A549 (cell line): Measurements from ENCODE around the gene RBM47. TPM values are rescaled to one million over a fixed set of nuclear protein-coding genes. Genes with fewer than 3 reads are reported as not detected.

ENCODE experiments used
- ATAC-seq, 2 experiments: fragments of 200-7000 bp in 1 of 2; fragments of >200 bp in 1 of 2; cut with Nextera tagmentation in 1 of 2; cut with Tn5 transposase in 1 of 2; 3 replicates each; pipeline versions ENCODE4 v1.8.0 to v1.9.1; 2018 to 2020; ENCODE audit warnings: mild to moderate bottlenecking in 1 of 2, moderate library complexity in 1 of 2
- CTCF ChIA-PET: fragments of 300-600 bp; sonication (Branson Sonifier 250); formaldehyde crosslinking; extraction: SDS; loops from one replicate; lab custom pipeline; 2021; ENCODE audit warnings: antibody characterized with exemption, inconsistent platforms; lab: Yijun Ruan, JAX
- POLR2A ChIA-PET: fragments of 350-600 bp; formaldehyde crosslinking; extraction: SDS; loops from one replicate; lab custom pipeline; 2021; ENCODE audit warnings: antibody characterized with exemption, inconsistent platforms; lab: Yijun Ruan, JAX
- DNase-seq, 2 experiments: peaks; one replicate each; pipeline versions ENCODE4 v3.0.0 to v3.0.0-alpha.2; 2011 to 2016; ENCODE audit warnings: low read depth in 1 of 2, low spot score in 1 of 2
- FAIRE-seq: peaks from 2 replicates; lab custom pipeline; 2011; peaks lifted over from hg19 to GRCh38; lab: Jason Lieb, UNC
- H3K27ac ChIP-seq, 2 experiments: fragments of >200 bp; sonication (Bioruptor Twin); formaldehyde crosslinking; 3 replicates each; pipeline ENCODE4 v1.5.1; 2016 to 2017
- H3K4me1 ChIP-seq: fragments of >200 bp; sonication (Bioruptor Twin); formaldehyde crosslinking; 3 replicates; pipeline ENCODE4 v1.6.1; 2016
- H3K4me2 ChIP-seq: fragments of >200 bp; sonication (Bioruptor Twin); formaldehyde crosslinking; 3 replicates; pipeline ENCODE4 v1.6.1; 2016
- H3K4me3 ChIP-seq: fragments of >200 bp; sonication (Bioruptor Twin); formaldehyde crosslinking; 3 replicates; pipeline ENCODE4 v1.5.1; 2016
- H3K9me3 ChIP-seq: fragments of >200 bp; sonication (Bioruptor Twin); formaldehyde crosslinking; 3 replicates; pipeline ENCODE4 v1.6.1; 2016
- ATOH8 ChIP-seq: fragments of 250-450 bp; sonication (Bioruptor Pico); IDR thresholded peaks from 2 replicates; pipeline ENCODE4 v1.5.0; 2020; ENCODE audit warnings: low read depth, mild to moderate bottlenecking, moderate library complexity
- BHLHE40 ChIP-seq: IDR thresholded peaks from 2 replicates; pipeline ENCODE4 v1.6.1; 2012; ENCODE audit warnings: low read depth, low read length, inconsistent platforms
- CBX2 ChIP-seq: fragments of 200-600 bp; sonication (generic); IDR thresholded peaks from 2 replicates; pipeline ENCODE4 v1.6.1; 2016; ENCODE audit warnings: low read depth, mild to moderate bottlenecking, borderline replicate concordance
- CBX8 ChIP-seq: fragments of 200-600 bp; sonication (generic); IDR thresholded peaks from 2 replicates; pipeline ENCODE4 v1.6.1; 2016
- E2F6 ChIP-seq: IDR thresholded peaks from 2 replicates; pipeline ENCODE4 v1.6.1; 2012; ENCODE audit warnings: low read depth, borderline replicate concordance
- EP300 ChIP-seq, 2 experiments: fragments of >200 bp; sonication (Bioruptor Twin); formaldehyde crosslinking; IDR thresholded peaks; 2 replicates in 1 of 2; 3 replicates in 1 of 2; pipeline ENCODE4 v1.6.1; 2016 to 2017
- ESRRA ChIP-seq: fragments of 150-350 bp; IDR thresholded peaks from 2 replicates; pipeline ENCODE4 v1.6.1; 2014; ENCODE audit warnings: mild to moderate bottlenecking, low read length, borderline replicate concordance
- FOSB ChIP-seq: fragments of 250-450 bp; sonication (Bioruptor Pico); IDR thresholded peaks from 2 replicates; pipeline ENCODE4 v1.5.0; 2020; ENCODE audit warnings: mild to moderate bottlenecking, moderate library complexity
- FOXS1 ChIP-seq: fragments of 250-450 bp; sonication (Bioruptor Pico); IDR thresholded peaks from 2 replicates; pipeline ENCODE4 v1.5.0; 2020; ENCODE audit warnings: mild to moderate bottlenecking, moderate library complexity
- HES2 ChIP-seq: fragments of >200 bp; sonication (Bioruptor Twin); formaldehyde crosslinking; IDR thresholded peaks from 2 replicates; pipeline ENCODE4 v1.6.1; 2016
- HEYL ChIP-seq: fragments of 250-450 bp; sonication (Bioruptor Pico); IDR thresholded peaks from 2 replicates; pipeline ENCODE4 v1.8.0; 2021; ENCODE audit warnings: mild to moderate bottlenecking, moderate library complexity
- HOXA7 ChIP-seq: fragments of 250-450 bp; sonication (Bioruptor Pico); IDR thresholded peaks from 2 replicates; pipeline ENCODE4 v1.5.0; 2020; ENCODE audit warnings: mild to moderate bottlenecking, moderate library complexity
- JUNB ChIP-seq: fragments of >200 bp; sonication (Bioruptor Twin); formaldehyde crosslinking; IDR thresholded peaks from 2 replicates; pipeline ENCODE4 v1.6.1; 2016
- MAX ChIP-seq: IDR thresholded peaks from 2 replicates; pipeline ENCODE4 v1.6.1; 2012
- PHF8 ChIP-seq: fragments of 200-600 bp; sonication (generic); IDR thresholded peaks from 2 replicates; pipeline ENCODE4 v1.6.1; 2016; ENCODE audit warnings: low read depth, mild to moderate bottlenecking, antibody characterized with exemption, moderate library complexity, borderline replicate concordance
- POLR2A ChIP-seq: IDR thresholded peaks from 2 replicates; pipeline ENCODE4 v1.6.1; 2012; ENCODE audit warnings: mild to moderate bottlenecking, low read length
- RAD21 ChIP-seq, 2 experiments: fragments of >200 bp in 1 of 2; sonication (Bioruptor Twin) in 1 of 2; formaldehyde crosslinking in 1 of 2; IDR thresholded peaks in 1 of 2; conservative IDR thresholded peaks in 1 of 2; 2 replicates in 1 of 2; 3 replicates in 1 of 2; pipeline ENCODE4 v1.6.1; 2012 to 2018; ENCODE audit warnings: inconsistent platforms in 1 of 2
- RARB ChIP-seq: fragments of 250-450 bp; sonication (Bioruptor Pico); IDR thresholded peaks from 2 replicates; pipeline ENCODE4 v1.8.0; 2021; ENCODE audit warnings: mild to moderate bottlenecking, moderate library complexity
- RNF2 ChIP-seq: fragments of 200-600 bp; sonication (generic); IDR thresholded peaks from 2 replicates; pipeline ENCODE4 v1.6.1; 2016; ENCODE audit warnings: low read depth, mild to moderate bottlenecking, antibody characterized with exemption, moderate library complexity, borderline replicate concordance
- SMC3 ChIP-seq: fragments of >200 bp; sonication (Bioruptor Twin); formaldehyde crosslinking; IDR thresholded peaks from 3 replicates; pipeline ENCODE4 v1.6.1; 2018; ENCODE audit warnings: inconsistent platforms
- ZC3H11A ChIP-seq: fragments of 450-650 bp; IDR thresholded peaks from 2 replicates; pipeline ENCODE4 v1.6.1; 2014; ENCODE audit warnings: antibody characterized with exemption, mild to moderate bottlenecking
- ZFP36 ChIP-seq: fragments of 450-650 bp; IDR thresholded peaks from 2 replicates; pipeline ENCODE4 v1.6.1; 2014; ENCODE audit warnings: borderline replicate concordance; ENCODE audit not compliant: partially characterized antibody
- ZSCAN20 ChIP-seq: fragments of 250-450 bp; sonication (Bioruptor Pico); IDR thresholded peaks from 2 replicates; pipeline ENCODE4 v1.8.0; 2022; ENCODE audit warnings: mild to moderate bottlenecking, moderate library complexity
- WGBS: methylation state at CpG from one replicate; pipeline ENCODE4 v1.1.6; 2017; ENCODE audit errors: missing lambda C conversion rate; 5-methylcytosine and 5-hydroxymethylcytosine counted together
- polyA plus RNA-seq, 4 experiments: library from polyadenylated mRNA; depleted of rRNA in 3 of 4; stranded (reverse); fragments of >200 nt; fragmentation: RNase III in 1 of 4; extraction: RNeasy Plus Mini Kit Qiagen cat#74134 plus additional on column Dnase treatment in 1 of 4; gene quantifications; 2 replicates in 3 of 4; 3 replicates in 1 of 4; pipeline ENCODE4 v1.2.3, GENCODE V29; 2011 to 2017

The RBM47 gene
- polyA plus RNA-seq, 2 of the 4 experiments (the other 2 are of a cell fraction) = 38.1 to 43.3 TPM

GRCh38 chr4:40550196-40550595 is 79.5 kb downstream of the RBM47 start:
- 90% methylated on average over 5 of the region's 5 CpGs for WGBS
- ATAC-seq (no peak), FAIRE-seq (no peak), DNase-seq (no peak)
- Histone ChIP-seq H3K4me3 (no peak overlapping the region), H3K9me3 (no peaks in the 10 kb centered on the region), H3K4me1 (peaks cover 51% of the 10 kb centered on the region), H3K27ac (peak overlapping the region; percentile 64 to 80; a peak in 3 of 6 replicates), H3K4me2 (0 out of 3 replicates have a peak overlapping the region, but pooled peaks have one; percentile 81)
- ChIA-PET CTCF (interaction anchor here (0.6 to 1.9 kb wide), 3 partner anchors 37 to 169 kb away, joined by 3 to 10 read pairs (median 4); no protein-coding TSS in a partner anchor), POLR2A (no interaction called here)
- no peak for TF ChIP-seq JUNB
- no peak for TF ChIP-seq POLR2A
- no peak for TF ChIP-seq FOSB (CRISPR knock-in tag)
- TF ChIP-seq CBX8 = no peak
- no peak for TF ChIP-seq ZC3H11A
- TF ChIP-seq MAX = no peak
- TF ChIP-seq ZFP36 = no peak
- TF ChIP-seq HOXA7 (CRISPR knock-in tag) = no peak

- ChIA-PET CTCF (interaction anchor here (0.6 to 2.7 kb wide), 2 partner anchors 57 to 171 kb away, joined by 4 to 8 read pairs; no protein-coding TSS in a partner anchor), POLR2A (no interaction called here)
- no peak for TF ChIP-seq POLR2A
- TF ChIP-seq JUNB = no peak
- TF ChIP-seq FOXS1 (CRISPR knock-in tag) = no peak
- TF ChIP-seq HES2 = no peak
- no peak for TF ChIP-seq E2F6
- TF ChIP-seq PHF8 = no peak
- no peak for TF ChIP-seq EP300 (IDR thresholded peaks at IDR 0.05)
- TF ChIP-seq RAD21 (conservative IDR thresholded peaks at IDR 0.05 in 1 of 2, IDR thresholded peaks at IDR 0.05 in 1 of 2) = no peak
- no peak for TF ChIP-seq FOSB (CRISPR knock-in tag)
- TF ChIP-seq HEYL (CRISPR knock-in tag) = no peak
- TF ChIP-seq SMC3 = no peak
- no peak for TF ChIP-seq ATOH8
- TF ChIP-seq BHLHE40 = no peak
- no peak for TF ChIP-seq CBX2
- no peak for TF ChIP-seq RARB
- TF ChIP-seq RNF2 = no peak
- Histone ChIP-seq H3K4me1 (peaks cover 49% of the 10 kb centered on the region), H3K4me3 (no peak overlapping the region), H3K9me3 (no peaks in the 10 kb centered on the region), H3K27ac (peak overlapping the region; percentile 30 to 55; a peak in 4 of 6 replicates), H3K4me2 (no peak overlapping the region)
- ATAC-seq (no peak), FAIRE-seq (no peak), DNase-seq (no peak)
- WGBS = 89% methylated on average over 11 of the region's 11 CpGs
Observed at GRCh38 chr4:40548256-40548655, 81.4 kb downstream of the RBM47 start.

- peaks cover 47% of the 10 kb centered on the region for H3K4me1 ChIP-seq
- 87% methylated on average over 2 of the region's 2 CpGs for WGBS
- FAIRE-seq = no peak
- no peak overlapping the region for H3K4me3 ChIP-seq
- peak overlapping the region; percentile 36; the same call in 2 of the 3 replicates for H3K4me2 ChIP-seq
- no peaks in the 10 kb centered on the region for H3K9me3 ChIP-seq
- ChIA-PET CTCF (interaction anchor here (0.6 to 2.7 kb wide), 2 partner anchors 57 to 171 kb away, joined by 4 to 8 read pairs; no protein-coding TSS in a partner anchor), POLR2A (no interaction called here)
- no peak for DNase-seq
- ATAC-seq = no peak
- H3K27ac ChIP-seq = peak overlapping the region; percentile 30 to 55; a peak in 4 of 6 replicates
- TF ChIP-seq ESRRA (no peak), ZSCAN20 (CRISPR knock-in tag) (no peak), EP300 (IDR thresholded peaks at IDR 0.05) (no peak)
Observed at GRCh38 chr4:40547789-40548132, 81.9 kb downstream of the RBM47 start.
